GM12878 (cell line): ENCODE results near the gene HCFC1. TPM values are rescaled to one million over a fixed set of nuclear protein-coding genes. Genes with fewer than 3 reads are reported as not detected.

Source experiments
- ATAC-seq: fragments of 200-7000 bp; cut with Tn5 transposase; 3 replicates; pipeline ENCODE4 v1.9.1; 2020; ENCODE audit warnings: mild to moderate bottlenecking, moderate library complexity
- BruUV-seq: library from RNA; stranded (reverse); fragments of 400-500 nt; replicated peaks from 2 replicates; lab custom pipeline; 2021; lab: Mats Ljungman, UMichigan
- CTCF ChIA-PET: fragments of 300-600 bp; sonication (Branson Sonifier 250); formaldehyde crosslinking; extraction: SDS; loops from one replicate; lab custom pipeline; 2021; ENCODE audit warnings: inconsistent platforms; lab: Yijun Ruan, JAX
- POLR2A ChIA-PET: fragments of 350-600 bp; formaldehyde crosslinking; extraction: SDS; loops from one replicate; lab custom pipeline; 2021; ENCODE audit warnings: inconsistent platforms; lab: Charles Lee
- RAD21 ChIA-PET: fragments of 300-600 bp; sonication (Branson Sonifier 250); formaldehyde crosslinking; loops from one replicate; lab custom pipeline; 2023; ENCODE audit warnings: antibody characterized with exemption; ENCODE audit not compliant: unreplicated experiment; lab: Charles Lee
- SMC1A ChIA-PET: fragments of 300-600 bp; sonication (Branson Sonifier 250); formaldehyde crosslinking; loops from one replicate; lab custom pipeline; 2023; ENCODE audit not compliant: unreplicated experiment, uncharacterized antibody; lab: Charles Lee
- DNase-seq: peaks from one replicate; pipeline ENCODE4 v3.0.0-alpha.2; 2011; ENCODE audit warnings: low read depth, low spot score
- FAIRE-seq: peaks from 3 replicates; lab custom pipeline; 2011; peaks lifted over from hg19 to GRCh38; lab: Jason Lieb, UNC
- H2AFZ ChIP-seq: 2 replicates; pipeline ENCODE4 v1.6.0; 2011; ENCODE audit warnings: low read depth, low read length, control low read depth; ENCODE audit not compliant: control insufficient read depth
- H3K27ac ChIP-seq: 2 replicates; pipeline ENCODE4 v1.5.1; 2011; ENCODE audit warnings: control low read depth; ENCODE audit not compliant: control insufficient read depth, insufficient read depth
- H3K27me3 ChIP-seq, 2 experiments: replicated peaks in 1 of 2; 2 replicates each; pipeline versions ENCODE4 v1.6.0 to v1.6.1; 2011; ENCODE audit warnings: low read length in 1 of 2; ENCODE audit not compliant: control insufficient read depth in 2 of 2, insufficient read depth in 2 of 2
- H3K36me3 ChIP-seq, 2 experiments: 2 replicates each; pipeline ENCODE4 v1.5.1; 2011; ENCODE audit warnings: low read length in 1 of 2; ENCODE audit not compliant: control insufficient read depth in 2 of 2, insufficient read depth in 2 of 2
- H3K4me1 ChIP-seq: 2 replicates; pipeline ENCODE4 v1.6.1; 2011; ENCODE audit warnings: mild to moderate bottlenecking, low read length, moderate library complexity, mixed read lengths; ENCODE audit not compliant: control insufficient read depth, insufficient read depth
- H3K4me2 ChIP-seq: 2 replicates; pipeline ENCODE4 v1.6.0; 2011; ENCODE audit warnings: control low read depth; ENCODE audit not compliant: control insufficient read depth, insufficient read depth
- H3K4me3 ChIP-seq: fragments of 200-600 bp; sonication (generic); 2 replicates; pipeline ENCODE4 v1.5.1; 2016
- H3K79me2 ChIP-seq: 2 replicates; pipeline ENCODE4 v1.6.0; 2011; ENCODE audit warnings: low read length; ENCODE audit not compliant: control insufficient read depth, insufficient read depth
- H3K9ac ChIP-seq: 2 replicates; pipeline ENCODE4 v1.8.0; 2011; ENCODE audit warnings: low read length, control low read depth, mixed read lengths; ENCODE audit not compliant: control insufficient read depth, insufficient read depth
- H3K9me3 ChIP-seq: replicated peaks from 3 replicates; pipeline ENCODE4 v1.5.1; 2011; ENCODE audit warnings: mild to moderate bottlenecking, low read length; ENCODE audit not compliant: control insufficient read depth, insufficient read depth
- H4K20me1 ChIP-seq: 2 replicates; pipeline ENCODE4 v1.6.0; 2011; ENCODE audit not compliant: control insufficient read depth, insufficient read depth
- EED ChIP-seq: sonication (generic); IDR thresholded peaks from 2 replicates; pipeline ENCODE4 v1.6.1; 2016; ENCODE audit warnings: antibody characterized with exemption, low read depth
- EGR1 ChIP-seq, 2 experiments: IDR thresholded peaks; 1 replicate in 1 of 2; 2 replicates in 1 of 2; pipeline ENCODE4 v1.6.1; 2011 to 2012; ENCODE audit warnings: low read depth in 2 of 2, low read length in 2 of 2, borderline replicate concordance in 1 of 2, mild to moderate bottlenecking in 1 of 2, moderate library complexity in 1 of 2
- MEF2B ChIP-seq: fragments of 450-650 bp; IDR thresholded peaks from 2 replicates; pipeline ENCODE4 v1.6.1; 2018; ENCODE audit warnings: mild to moderate bottlenecking, moderate library complexity; ENCODE audit not compliant: partially characterized antibody, poor library complexity, severe bottlenecking
- NR2C1 ChIP-seq: fragments of 450-650 bp; IDR thresholded peaks from 2 replicates; pipeline ENCODE4 v1.6.1; 2017; ENCODE audit warnings: antibody characterized with exemption, mild to moderate bottlenecking, moderate library complexity
- RUNX3 ChIP-seq: IDR thresholded peaks from 2 replicates; pipeline ENCODE4 v1.6.1; 2012; ENCODE audit warnings: low read length, inconsistent platforms
- WGBS: methylation state at CpG from one replicate; pipeline ENCODE4 v1.1.6; 2016; ENCODE audit warnings: low lambda C conversion rate; ENCODE audit not compliant: insufficient replicate concordance, insufficient coverage; ENCODE audit errors: missing lambda C conversion rate; 5-methylcytosine and 5-hydroxymethylcytosine counted together
- in situ Hi-C: fragments of 300-500 bp; cut with MboI; formaldehyde crosslinking; loops from 9 replicates; pipeline ENCODE4 v1.14.3; 2018; ENCODE audit warnings: mixed read lengths
- intact Hi-C: fragments of 100-400 bp; cut with micrococcal nuclease; formaldehyde crosslinking; loops from one replicate; pipeline ENCODE4 v1.14.2; 2022; ENCODE audit not compliant: unreplicated experiment
- polyA plus RNA-seq, 11 experiments: library from polyadenylated mRNA; depleted of rRNA in 4 of 11; unstranded in 6 of 11; stranded (reverse) in 5 of 11; fragments of >200 nt; fragmentation: Nextera tagmentation in 4 of 11; fragmentation: Illumina TruSeq in 1 of 11; extraction: Ambion mirVana in 4 of 11; extraction: Trizol in 1 of 11; gene quantifications; 1 replicate in 1 of 11; 2 replicates in 10 of 11; pipeline versions ENCODE4 v1.2.1 to v1.2.3, GENCODE V29; 2011 to 2016; ENCODE audit warnings: inconsistent platforms in 2 of 11, missing spikeins in 2 of 11, low read depth in 1 of 11
- total RNA-seq, 4 experiments: library from RNA; depleted of rRNA in 3 of 4; stranded (reverse); fragments of >200 nt in 3 of 4; fragmentation: Illumina TruSeq in 1 of 4; extraction: Trizol in 1 of 4; gene quantifications; 2 replicates each; pipeline versions ENCODE4 v1.2.1 to v1.2.3, GENCODE V29; 2013 to 2021
- TF ChIP-seq, protein P1 (sequence below): fragments of 450-650 bp; IDR thresholded peaks from 2 replicates; pipeline ENCODE4 v1.6.1; 2016; ENCODE audit warnings: mild to moderate bottlenecking
- TF ChIP-seq, protein P2 (sequence below): fragments of 450-650 bp; IDR thresholded peaks from 2 replicates; pipeline ENCODE4 v1.6.1; 2016; ENCODE audit warnings: mild to moderate bottlenecking

Gene HCFC1
- total and polyA plus RNA-seq, 10 of the 15 experiments (the other 5 are each of a cell fraction or from before 2014, with no cell fraction given) = 3.9 to 92.7 (median 23.5) TPM

DNA sequence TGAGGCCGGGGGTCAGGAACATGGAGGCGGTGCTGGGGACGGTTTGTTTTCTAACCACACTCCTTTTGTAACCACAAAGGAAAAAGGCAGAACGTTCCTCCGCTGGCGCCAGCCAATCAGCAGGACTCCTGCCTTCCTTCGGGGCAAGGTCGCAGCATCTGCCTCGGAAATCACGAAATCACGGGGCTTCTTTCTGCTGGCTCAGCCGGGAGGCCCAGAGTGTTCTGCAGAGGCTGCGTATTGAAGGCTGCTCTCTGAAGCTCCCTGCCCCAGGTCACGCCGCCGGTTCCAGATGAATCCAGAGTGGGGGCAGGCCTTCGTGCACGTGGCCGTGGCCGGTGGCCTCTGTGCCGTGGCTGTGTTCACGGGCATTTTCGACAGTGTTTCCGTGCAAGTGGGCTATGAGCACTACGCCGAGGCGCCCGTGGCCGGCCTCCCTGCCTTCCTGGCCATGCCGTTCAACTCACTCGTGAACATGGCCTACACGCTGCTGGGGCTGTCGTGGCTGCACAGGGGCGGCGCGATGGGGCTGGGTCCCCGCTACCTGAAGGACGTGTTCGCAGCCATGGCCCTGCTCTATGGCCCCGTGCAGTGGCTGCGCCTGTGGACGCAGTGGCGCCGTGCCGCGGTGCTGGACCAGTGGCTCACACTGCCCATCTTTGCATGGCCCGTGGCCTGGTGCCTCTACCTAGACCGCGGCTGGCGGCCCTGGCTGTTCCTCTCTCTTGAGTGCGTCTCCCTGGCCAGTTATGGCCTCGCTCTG lies 10.3 kb upstream of the HCFC1 start (continued):
- TF ChIP-seq MEF2B (no peak), EGR1 (IDR thresholded peaks at IDR 0.05; ENCODE audit: borderline replicate concordance in 1 of 2, low read depth in 2 of 2, low read length in 2 of 2) (no peak), EED (peak; percentile 45; the same call in 1 of the 2 replicates), RUNX3 (peak; percentile 79)
- TF ChIP-seq, protein P1, sequence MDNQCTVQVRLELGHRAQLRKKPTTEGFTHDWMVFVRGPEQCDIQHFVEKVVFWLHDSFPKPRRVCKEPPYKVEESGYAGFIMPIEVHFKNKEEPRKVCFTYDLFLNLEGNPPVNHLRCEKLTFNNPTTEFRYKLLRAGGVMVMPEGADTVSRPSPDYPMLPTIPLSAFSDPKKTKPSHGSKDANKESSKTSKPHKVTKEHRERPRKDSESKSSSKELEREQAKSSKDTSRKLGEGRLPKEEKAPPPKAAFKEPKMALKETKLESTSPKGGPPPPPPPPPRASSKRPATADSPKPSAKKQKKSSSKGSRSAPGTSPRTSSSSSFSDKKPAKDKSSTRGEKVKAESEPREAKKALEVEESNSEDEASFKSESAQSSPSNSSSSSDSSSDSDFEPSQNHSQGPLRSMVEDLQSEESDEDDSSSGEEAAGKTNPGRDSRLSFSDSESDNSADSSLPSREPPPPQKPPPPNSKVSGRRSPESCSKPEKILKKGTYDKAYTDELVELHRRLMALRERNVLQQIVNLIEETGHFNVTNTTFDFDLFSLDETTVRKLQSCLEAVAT = peak; percentile 65; the same call in 1 of the 2 replicates

DNA sequence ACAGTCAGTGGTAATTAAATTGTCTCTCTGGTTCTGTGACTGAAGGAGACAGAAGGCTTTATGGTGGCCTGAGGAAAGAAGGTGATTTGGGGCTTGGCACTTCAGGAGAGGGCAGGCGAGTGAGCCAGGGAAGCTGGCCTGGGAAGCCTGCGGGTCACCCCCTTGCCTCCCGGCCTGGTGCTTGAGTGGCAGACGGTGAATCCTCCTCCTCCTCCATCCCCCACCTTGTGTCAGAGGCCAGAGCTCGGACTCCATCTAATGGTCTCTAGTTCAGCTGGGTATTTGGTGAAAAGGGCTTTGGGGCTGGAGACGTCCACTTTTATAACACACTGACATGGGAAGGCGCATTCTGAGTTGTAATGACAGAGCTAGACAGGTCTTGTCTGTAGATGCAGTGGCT lies 9.6 kb upstream of the HCFC1 start:
- SMC1A ChIA-PET = interaction anchor here (0.7 to 3.2 kb wide), 11 partner anchors 8 to 60 kb away, joined by 3 to 27 read pairs (median 5); partner anchors contain the start of genes HCFC1 and TMEM187
- CTCF ChIA-PET = interaction anchor here (0.9 to 2.3 kb wide), 7 partner anchors 8 to 34 kb away, joined by 3 to 8 read pairs (median 5); partner anchors contain the start of gene TMEM187
- Histone ChIP-seq H3K9me3 (no peaks in the 10 kb centered on the region; the same call in 1 of the 3 replicates), H3K4me1 (peaks cover 39% of the 10 kb centered on the region), H4K20me1 (no peaks in the 10 kb centered on the region), H3K36me3 (no peaks in the 10 kb centered on the region), H3K27me3 (no peaks in the 10 kb centered on the region), H3K4me3 (no peak overlapping the region), H3K4me2 (peak overlapping the region; percentile 63), H3K27ac (peak overlapping the region; percentile 60), H3K9ac (peak overlapping the region; percentile 1; the same call in 1 of the 2 replicates), H2AFZ (peak overlapping the region; percentile 20; the same call in 1 of the 2 replicates), H3K79me2 (no peaks in the 10 kb centered on the region; the same call in 1 of the 2 replicates)
- DNase-seq (no peak), ATAC-seq (no peak), FAIRE-seq (no peak)
- POLR2A ChIA-PET = interaction anchor here (0.7 to 3.2 kb wide), 10 partner anchors 9 to 57 kb away, joined by 3 to 17 read pairs (median 4); partner anchors contain the start of genes HCFC1 and TMEM187
- 31% methylated on average over 7 of the region's 7 CpGs for WGBS
- RAD21 ChIA-PET = interaction anchor here (0.6 to 2.3 kb wide), 10 partner anchors 11 to 60 kb away, joined by 3 to 14 read pairs (median 4); partner anchors contain the start of genes IRAK1 and NAA10
- TF ChIP-seq, protein P2, sequence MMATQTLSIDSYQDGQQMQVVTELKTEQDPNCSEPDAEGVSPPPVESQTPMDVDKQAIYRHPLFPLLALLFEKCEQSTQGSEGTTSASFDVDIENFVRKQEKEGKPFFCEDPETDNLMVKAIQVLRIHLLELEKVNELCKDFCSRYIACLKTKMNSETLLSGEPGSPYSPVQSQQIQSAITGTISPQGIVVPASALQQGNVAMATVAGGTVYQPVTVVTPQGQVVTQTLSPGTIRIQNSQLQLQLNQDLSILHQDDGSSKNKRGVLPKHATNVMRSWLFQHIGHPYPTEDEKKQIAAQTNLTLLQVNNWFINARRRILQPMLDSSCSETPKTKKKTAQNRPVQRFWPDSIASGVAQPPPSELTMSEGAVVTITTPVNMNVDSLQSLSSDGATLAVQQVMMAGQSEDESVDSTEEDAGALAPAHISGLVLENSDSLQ = peak; percentile 62
- no peak for TF ChIP-seq NR2C1
- intact Hi-C loops (no loop called here), in situ Hi-C loops (loop anchor here (10.0 kb wide), 1 partner anchor 56 kb away; the partner anchor contains the start of gene ARHGAP4)
- no TSS peak for BruUV-seq
